Measurements from ENCODE around the gene KIF1A.

The KIF1A gene

DNA sequence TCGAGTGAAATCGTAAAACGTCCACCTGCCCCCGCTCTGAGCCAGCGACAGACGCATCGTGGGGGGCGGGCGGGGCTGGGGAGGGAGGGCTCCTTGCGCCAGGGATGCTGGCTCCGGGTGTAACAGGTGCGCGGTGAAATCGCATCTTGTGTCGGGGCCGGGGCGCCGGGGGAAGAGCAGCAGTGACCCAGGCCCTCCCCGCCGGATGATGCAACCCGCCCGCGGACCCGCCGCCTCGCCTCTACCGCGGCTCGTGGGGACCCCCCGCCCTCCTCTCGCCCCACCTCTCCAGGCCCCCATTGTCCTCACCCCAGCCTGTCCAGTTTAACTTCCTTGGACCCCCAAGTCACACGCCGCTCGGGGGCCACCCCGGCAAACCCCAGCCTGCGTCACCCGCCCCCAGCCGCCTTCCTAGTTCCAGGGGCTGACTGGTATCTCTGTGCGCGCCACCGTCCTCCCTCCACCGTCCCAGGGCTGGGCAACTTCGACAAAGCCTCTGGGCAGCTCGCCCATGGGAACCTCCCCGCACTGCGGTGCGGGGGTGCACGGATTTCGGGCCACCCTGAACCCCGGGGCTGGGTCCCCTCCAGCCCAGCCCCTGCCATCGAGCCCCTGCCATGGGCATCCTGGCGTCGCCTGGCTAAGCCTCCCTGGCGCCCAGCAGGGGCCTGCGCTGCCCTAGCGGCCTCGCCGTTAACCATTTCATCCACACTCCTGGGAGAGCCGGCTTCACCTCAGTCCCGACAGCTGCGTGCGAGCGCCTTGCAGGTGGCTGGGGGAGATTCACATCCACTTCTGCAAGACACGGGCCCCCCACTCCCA is 799 bp upstream of the KIF1A start:
- DNase-seq (ENCODE audit: low read depth) = no peak

DNA sequence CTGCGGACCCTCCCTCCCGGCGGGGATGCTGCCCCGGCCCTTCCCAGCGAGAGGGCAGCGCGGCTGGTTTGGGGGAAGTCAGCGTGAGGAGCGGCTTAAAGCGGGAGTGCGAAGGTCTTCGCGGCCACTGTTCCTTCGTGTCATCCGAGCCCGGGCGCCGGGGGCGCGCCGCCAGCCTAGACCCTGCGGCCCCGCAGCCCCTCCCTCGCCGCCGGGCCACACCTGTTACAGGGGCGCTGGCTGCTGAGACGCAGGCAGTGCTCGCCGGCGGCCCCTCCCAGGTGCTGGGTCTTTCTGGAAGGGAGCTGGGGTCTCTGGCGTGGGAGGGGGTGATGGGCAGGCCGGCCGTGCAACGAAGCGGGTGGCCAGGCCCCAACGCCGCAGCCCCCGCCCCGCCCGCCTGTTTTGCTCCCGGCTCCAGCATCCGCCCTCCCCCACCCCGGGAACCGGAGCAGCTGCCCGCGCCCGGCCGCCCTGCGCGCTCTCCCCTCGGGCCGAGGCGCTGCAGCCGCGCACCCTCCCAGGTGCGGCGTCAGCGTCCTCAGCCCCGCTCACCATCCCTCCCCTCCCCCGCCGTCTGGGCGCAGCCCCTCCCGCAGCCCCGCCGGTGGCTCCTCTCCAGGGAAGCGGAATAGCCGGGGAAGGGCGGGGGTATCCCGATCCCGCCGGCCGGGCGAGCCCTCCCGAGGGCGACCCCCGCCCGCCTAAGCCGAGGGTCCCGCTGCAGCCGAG is 727 bp downstream of the KIF1A start:
- no peak for DNase-seq (ENCODE audit: low read depth)

DNA sequence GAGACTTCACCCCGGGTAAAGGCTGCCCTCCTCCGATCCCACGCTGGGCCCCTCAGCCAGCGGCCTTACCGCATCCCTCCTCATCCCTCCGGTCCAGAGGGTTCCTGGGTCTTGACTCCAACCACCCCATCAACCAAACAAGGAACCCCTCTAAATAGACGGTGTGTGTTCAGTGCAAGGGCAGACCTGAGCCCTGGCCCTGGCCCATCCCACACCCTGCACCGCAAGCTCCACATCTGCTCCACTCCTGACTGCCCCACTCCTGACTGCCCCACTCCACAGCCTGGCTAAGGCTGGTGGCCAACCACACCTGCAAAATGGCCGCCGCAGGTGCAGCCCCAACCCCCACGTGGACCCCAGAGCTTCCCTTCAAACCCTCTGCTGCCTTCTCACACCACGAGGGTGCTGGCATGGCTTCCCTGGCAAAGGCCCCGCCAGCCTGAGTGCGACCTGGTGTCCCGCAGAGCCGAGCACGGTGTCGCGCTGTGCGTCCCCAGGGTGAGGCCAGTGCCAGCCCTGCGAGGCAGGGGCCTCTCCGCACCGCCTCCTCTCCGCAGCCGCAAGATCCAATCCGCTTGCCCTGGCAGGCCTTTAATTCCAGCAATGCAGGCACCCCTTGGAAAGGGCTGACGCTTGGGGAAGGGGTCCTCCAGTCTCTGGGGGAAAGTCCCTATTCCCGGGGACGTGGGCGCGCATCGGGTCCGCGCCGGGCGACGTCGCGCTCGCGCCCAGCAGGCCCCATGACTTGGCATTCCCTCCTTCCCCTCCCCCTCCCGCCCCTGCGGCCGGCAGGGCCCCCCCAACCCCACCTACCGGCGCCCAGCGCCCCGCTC is 1.5 kb downstream of the KIF1A start:
- no peak for DNase-seq (ENCODE audit: low read depth)

DNA sequence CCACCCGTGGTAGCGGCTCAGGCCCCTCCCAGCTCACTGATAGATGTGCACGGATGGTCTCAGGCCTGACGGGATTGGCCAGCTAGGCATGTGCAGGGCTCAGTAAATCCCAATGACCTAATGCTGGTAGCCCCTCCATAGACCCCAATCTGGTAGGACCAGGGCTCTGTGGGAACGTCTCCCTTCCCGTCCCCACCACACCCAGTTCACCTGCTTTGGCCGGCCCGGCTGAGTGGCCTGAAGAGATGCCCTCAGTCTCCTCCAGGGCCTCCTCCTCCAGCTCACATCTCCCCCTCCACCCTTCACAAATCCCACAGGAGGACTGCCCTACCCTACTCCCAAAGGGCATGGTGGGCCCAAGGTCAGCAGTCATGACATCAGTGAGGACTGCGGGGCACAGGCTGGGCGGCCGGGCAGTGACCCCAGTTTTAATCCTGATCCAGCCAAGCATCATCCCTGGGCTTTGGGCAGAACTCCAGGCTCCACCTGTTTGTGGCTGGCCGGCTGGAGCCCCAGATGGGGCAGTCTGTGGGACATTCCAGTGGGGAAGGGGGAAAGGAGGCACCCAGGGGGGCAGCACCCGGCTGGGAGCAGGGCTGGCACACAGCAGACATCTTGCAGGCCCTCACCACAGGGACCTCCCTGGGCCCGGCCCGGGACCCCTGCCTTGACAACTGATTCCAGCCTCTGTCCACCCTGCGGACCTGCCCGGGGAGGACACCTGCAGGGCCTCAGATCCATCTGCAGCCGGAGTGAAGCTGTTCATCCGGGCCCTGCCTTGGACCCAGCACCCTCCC is 2.3 kb downstream of the KIF1A start:
- no peak for DNase-seq (ENCODE audit: low read depth)

DNA sequence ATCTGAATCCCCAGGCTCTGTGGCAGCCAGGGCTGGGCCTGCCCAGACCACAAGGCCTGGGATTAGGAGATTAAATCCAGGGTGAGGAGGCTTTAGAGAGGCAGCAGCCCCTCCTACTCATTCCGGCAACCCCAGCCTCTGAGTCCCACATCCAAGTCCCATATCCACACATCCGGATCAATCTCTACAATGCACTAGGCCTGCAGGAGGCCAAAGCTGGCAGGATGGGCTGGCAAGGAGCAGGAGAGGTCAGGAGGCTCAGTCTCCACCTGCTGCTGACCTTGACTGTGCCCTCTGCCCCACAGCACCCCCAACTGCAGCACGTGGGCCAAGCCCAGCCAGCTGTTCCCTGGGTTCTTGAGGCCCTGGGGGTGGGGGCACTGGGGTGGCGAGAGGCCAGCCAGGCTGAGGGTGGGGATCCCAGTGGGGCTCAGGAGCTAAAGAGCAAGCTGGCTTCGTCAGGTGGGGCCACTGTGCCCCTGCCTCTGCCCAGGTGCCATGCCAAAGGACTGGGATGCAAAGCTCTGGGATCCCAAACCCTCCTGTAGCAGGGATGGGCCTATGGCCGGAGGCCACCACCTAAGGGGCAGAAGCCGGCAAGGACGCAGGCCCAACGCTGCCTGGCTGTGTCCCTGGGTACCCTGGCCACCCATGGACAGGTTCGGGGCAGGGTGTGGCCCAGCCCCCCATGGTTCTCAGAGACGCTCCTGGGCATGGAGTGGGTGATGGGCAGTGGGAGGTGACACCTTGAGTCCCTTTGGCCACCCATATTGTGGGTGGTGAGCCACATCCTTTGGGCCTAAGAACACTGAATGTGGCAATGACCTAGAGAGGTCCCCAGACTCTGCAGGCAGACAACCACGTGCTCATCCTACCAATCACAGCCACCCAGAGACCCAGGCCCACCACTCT is 3.2 kb downstream of the KIF1A start:
- DNase-seq (ENCODE audit: low read depth) = no peak

DNA sequence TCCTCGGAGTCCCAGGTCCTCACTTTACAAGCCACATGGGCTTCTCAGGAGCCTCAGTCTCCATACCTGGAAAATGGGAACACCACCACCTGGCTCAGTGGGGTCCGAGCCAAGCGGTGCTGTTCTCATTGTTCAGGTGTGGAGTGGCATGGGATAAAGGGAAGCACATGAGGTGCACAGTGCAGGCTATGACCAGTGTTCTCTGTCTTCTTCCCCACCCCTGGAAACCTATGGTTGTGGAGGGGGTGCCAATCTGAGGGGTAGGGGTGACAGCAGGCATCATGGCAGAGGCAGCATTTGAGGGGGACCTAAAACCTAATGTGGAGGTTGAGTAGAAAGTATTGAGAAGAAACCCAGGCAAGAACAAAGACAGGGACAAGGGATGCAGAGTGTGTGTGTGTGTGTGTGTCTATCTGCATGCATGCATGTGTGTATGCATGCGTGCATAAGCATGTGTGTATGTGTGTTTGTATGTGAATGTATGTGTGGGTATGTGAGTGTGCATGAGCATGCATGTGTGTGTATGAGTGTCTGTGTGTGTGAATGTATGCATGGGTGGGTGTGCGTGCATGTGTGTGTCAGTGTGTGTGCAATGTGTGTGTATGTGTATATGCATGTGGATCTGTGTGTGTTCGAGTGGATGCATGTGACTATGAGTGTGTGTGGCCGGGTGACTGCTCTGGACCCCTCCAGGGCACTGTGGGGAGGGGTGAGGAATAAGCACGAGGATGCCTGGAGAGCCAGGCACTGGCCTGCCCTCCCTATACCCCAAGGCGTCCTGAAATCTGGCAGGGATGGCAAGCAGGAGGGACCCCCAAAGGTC is 4.0 kb downstream of the KIF1A start:
- DNase-seq (ENCODE audit: low read depth) = no peak

DNA sequence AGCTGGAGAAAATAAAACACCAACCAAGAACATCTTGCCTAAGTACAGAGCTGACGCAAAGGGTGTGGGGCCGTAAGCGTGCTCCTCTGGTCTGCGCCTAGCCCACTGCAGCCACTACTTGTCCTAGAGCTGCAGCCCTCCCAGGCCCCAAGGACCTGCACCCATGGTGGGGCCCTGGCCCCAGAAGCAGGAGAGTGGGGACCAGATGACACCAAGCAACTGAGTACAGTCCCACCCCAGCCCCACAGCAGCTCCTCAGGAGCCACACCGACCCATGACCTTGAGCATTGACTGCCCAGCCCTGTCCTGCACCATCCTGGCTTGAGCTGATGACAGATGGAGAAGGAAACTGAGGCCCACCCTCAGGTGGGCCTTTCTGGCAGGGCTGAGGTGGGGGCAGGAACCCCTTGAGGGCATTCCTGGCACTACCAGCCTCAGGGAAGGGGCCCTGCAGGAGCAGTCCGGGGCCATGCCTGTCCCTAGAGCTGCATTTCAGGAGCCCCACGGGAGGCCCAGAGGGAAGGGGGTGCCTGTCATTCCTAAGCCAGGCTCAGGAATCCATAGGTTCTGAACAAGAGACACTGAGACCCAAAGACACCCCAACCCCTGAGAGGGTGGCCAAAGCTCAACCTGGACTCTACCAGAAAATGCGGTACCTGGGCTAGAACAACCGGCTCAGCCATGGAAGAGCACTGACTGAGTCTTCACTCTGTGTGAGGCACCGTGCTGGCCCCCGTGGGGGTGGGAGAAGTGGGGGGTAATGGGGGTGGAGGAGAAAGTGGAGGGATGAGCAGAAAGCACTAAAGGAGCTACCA is 4.9 kb downstream of the KIF1A start:
- DNase-seq (ENCODE audit: low read depth) = no peak

DNA sequence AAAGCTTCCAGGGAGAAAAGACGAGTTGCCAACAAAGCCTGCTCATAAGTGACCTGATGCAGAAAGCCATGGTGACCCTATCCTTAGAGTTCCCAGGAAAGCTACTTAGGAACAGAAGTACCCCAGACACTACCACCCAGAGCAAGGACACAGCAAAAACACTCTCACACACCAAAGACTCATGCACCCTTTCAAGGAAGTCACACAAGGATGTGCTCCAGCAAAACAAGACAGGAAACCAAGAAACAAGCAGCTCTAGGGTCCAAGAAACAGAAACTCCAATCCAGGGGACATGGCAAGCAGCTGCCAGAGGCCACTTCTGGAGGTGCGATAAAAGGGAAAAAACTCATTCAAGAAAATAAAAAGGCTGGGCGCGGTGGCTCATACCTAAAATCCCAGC is 5.7 kb downstream of the KIF1A start:
- no peak for DNase-seq (ENCODE audit: low read depth)

DNA sequence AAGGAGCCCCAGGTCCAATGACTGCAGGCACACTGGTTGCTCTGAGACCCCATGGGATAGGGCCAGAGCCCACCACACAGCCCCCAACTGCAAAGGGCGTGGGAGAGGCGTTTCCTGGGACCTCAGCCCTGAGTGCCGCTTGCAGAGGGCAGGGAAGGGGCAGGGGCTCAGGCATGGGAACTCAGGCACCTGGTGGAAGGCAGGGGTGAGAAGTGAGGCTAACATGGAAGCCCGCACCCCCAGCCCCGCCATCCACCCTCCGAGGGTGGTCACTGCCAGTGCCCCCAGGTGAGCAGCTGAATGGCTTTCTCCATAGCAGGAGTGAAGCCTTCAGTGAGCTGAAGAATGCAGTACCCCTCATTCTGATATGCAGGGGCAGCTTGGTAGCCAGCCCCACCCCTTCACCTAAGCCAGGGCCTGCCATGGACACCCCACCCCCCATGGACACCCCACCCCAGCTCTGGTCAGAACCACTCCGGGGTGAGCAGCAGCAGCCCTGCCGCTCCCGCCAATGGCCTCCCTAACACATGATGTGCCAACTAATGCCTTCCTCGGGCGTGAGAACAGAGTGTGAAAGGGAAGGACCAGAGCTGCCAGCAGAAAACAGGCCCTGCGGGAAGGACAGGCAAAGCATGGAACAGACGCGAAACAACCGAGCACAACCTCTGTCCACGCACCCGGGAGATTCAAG is 6.6 kb downstream of the KIF1A start:
- DNase-seq (ENCODE audit: low read depth) = no peak

DNA sequence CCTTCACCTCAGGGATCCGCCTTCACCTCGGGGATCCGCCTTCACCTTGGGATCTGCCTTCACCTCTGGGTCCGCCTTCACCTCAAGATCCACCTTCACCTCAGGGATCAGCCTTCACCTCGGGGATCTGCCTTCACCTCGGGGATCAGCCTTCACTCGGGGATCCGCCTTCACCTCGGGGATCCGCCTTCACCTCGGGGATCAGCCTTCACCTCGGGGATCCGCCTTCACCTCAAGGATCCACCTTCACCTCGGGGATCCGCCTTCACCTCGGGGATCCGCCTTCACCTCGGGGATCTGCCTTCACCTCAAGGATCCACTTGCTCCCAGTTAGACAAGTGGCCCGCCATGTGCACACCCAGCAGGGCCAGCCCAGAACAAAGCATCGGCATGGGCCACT is 7.3 kb downstream of the KIF1A start:
- no peak for DNase-seq (ENCODE audit: low read depth)

DNA sequence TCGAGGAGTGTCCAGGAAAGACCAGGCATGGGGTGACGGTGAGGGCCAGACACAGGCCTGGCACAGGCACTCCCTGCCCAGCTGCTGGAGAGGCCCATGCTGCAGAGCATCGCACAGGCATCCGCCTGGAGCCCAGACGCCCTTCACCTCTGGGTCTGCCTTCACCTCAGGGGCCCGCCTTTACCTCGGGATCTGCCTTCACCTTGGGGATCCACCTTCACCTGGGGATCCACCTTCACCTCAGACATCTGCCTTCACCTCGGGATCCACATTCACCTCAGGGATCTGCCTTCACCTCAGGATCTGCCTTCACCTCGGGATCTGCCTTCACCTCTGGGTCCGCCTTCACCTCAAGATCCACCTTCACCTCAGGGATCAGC is 7.7 kb downstream of the KIF1A start:
- DNase-seq (ENCODE audit: low read depth) = no peak

DNA sequence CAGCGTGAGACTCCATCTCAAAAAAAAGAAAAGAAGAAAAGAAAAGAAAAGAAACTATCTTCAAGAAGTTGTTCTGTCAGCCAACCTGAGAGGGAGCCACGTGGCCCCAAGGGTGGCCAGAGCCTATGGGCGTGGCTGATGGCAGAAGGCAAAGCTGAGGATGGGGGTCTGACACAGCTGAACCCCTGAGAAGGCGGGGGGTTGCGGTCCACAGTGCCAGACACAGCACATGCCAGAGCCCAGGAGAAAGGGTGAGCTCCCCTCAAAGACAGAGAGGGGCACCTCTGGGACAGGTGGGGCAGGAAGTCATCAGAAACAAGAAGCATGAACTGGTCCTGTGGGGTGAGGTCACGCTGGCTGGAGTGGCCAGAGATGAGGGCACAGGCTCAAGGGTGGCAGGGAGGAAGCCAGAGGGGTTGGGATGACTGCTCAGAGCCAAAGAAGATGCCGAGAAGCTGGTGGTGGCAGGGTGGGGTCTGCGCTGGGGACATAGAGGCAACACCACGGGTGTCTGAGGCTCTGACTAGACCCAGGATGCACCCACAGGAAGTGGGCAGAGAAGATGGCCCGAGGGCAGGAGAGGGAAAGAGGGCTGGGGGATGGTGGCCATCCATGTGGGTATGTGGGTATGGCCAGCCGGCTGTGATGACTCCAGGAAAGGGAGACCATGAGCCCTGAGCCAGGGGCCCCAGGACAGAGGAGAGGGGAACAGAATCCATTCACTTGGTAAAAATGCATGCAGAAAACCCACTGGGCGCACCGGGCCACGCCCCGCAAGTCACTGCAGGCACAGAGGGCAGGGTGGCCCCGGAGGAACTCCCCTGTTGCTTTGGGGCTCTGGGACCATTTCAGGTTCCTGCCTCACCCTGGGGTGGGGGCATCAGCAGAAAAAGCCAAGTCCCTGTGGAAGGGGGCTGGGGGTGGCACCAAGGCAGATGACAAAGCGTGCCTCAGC is 8.4 kb downstream of the KIF1A start:
- no peak for DNase-seq (ENCODE audit: low read depth)

DNA sequence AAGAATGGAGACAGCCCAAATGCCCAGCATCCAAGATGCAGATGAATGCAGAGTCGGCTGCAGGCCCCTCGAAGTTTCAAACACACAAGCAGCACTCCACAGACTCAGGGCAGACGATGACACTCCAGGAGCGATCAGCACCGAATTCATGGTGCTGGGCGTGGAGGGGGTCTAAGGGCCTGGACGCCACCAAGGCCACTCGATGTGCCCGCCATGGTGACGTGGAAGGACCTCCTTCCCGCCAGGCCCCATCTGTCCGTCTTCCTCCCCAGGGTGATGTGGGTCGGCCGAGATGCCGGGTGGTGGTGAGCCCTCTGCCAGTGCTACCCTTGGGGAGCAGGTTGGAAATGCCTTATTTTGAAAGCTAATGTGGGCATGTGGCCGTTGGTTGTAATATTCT is 9.4 kb downstream of the KIF1A start:
- no peak for DNase-seq (ENCODE audit: low read depth)

DNA sequence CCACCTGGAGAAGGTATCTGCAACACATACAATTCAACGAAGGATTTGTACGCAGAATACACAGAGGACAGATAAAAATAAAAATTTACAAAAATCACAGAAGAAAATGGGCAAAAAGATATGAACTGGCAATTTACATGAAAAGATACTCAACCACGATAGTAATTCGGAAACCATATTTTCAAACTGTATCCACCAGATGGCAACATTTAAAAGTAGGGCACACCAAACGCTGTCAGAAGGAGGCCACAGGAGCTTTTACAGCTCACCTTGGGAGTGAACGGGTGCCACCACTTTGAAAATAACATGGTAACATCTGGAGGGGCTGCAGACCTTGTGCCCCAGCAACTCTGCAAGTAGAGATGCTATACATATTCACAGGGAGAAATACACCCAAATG is 9.8 kb downstream of the KIF1A start:
- DNase-seq (ENCODE audit: low read depth) = no peak

DNA sequence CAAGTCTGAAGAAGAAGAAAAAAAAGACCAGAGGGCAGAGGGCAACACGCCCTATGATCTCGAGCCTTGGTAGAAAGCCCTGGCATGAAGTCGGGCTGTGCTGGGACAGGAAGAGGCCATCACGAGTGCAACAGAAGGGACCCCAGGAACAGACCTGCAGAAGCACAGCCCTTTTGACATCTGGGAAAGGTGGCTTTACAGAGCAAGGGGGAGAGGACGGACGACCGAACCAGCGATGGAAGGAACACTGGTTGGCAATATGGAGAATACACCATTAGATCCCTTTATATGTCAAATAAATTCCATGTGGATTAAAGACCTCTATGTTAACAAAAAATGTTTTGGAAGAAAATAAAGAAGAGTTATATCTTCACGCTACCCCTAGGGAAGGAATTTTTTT is 10.7 kb downstream of the KIF1A start:
- no peak for DNase-seq (ENCODE audit: low read depth)

DNA sequence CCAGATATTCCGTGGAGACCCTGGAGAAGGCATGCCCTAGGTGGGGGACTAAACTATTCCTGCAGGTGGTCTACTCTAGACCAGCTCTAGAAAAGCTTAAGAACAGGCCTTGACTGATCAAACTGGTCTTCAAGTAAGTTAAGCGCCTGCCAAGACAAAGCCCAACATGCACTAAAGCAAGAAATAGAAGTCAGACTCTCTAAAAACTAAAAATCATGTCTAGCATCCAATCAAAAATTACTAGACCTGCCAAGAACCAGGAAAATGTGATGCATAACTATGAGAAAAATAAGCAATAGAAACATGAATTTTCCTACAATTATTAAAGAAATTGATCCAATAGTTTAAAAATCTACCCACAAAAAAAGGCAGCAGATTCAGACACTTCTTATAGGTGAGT is 13.6 kb downstream of the KIF1A start:
- no peak for DNase-seq (ENCODE audit: low read depth)

DNA sequence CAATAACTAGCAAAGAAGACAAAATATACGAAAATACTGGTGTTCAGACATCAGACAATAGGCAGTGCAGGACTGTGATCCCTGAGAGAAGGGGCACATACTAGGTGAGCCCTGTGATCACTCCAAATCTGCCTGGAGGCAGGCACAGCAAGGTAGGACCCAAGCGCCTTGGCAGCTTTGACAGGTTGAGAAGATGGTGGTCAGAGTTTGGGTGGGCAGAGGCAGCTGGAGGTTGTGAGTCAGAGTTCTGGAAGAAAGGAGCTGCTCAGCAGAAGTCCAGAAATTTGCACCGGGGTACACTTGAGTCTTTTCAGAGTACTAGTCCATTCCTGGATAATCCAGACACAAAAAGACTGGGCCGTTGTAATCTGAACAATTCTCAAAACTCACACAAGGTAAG is 14.0 kb downstream of the KIF1A start:
- no peak for DNase-seq (ENCODE audit: low read depth)
